Mesendoderm (in vitro differentiated cells): ENCODE measurements around the gene RAB30.

Experiments used
- DNase-seq: peaks from one replicate; pipeline ENCODE4 v3.0.0; 2013
- H2AK5ac ChIP-seq: 2 replicates; pipeline ENCODE4 v1.6.1; 2013; ENCODE audit warnings: low read length, inconsistent platforms
- H2BK120ac ChIP-seq: 2 replicates; pipeline ENCODE4 v1.6.1; 2013; ENCODE audit warnings: low read depth, mild to moderate bottlenecking, low read length, moderate library complexity, mixed read lengths
- H2BK15ac ChIP-seq: replicated peaks from 2 replicates; pipeline ENCODE4 v1.6.1; 2013; ENCODE audit warnings: low read depth, mild to moderate bottlenecking, moderate library complexity
- H2BK5ac ChIP-seq: 2 replicates; pipeline ENCODE4 v1.6.1; 2013; ENCODE audit warnings: low read length, inconsistent platforms
- H3K18ac ChIP-seq: 2 replicates; pipeline ENCODE4 v1.6.1; 2013; ENCODE audit warnings: mild to moderate bottlenecking, low read length, mixed read lengths
- H3K23ac ChIP-seq: one replicate; pipeline ENCODE4 v1.6.1; 2013; ENCODE audit warnings: low read length
- H3K27ac ChIP-seq: 2 replicates; pipeline ENCODE4 v1.5.1; 2013; ENCODE audit warnings: low read depth, mild to moderate bottlenecking, inconsistent platforms, low read length, moderate library complexity
- H3K27me3 ChIP-seq: 2 replicates; pipeline ENCODE4 v1.6.1; 2013; ENCODE audit warnings: low read length, control low read depth, mild to moderate bottlenecking, inconsistent platforms; ENCODE audit not compliant: insufficient read depth, poor library complexity
- H3K36me3 ChIP-seq: 2 replicates; pipeline ENCODE4 v1.6.1; 2013; ENCODE audit warnings: low read length, inconsistent platforms; ENCODE audit not compliant: control insufficient read depth, insufficient read depth
- H3K4ac ChIP-seq: one replicate; pipeline ENCODE4 v1.6.1; 2013; ENCODE audit warnings: low read depth, mild to moderate bottlenecking, low read length, moderate library complexity
- H3K4me1 ChIP-seq: 2 replicates; pipeline ENCODE4 v1.6.1; 2013; ENCODE audit warnings: low read depth, low read length, inconsistent platforms; ENCODE audit not compliant: control insufficient read depth
- H3K4me2 ChIP-seq: 2 replicates; pipeline ENCODE4 v1.6.1; 2013; ENCODE audit warnings: low read length
- H3K4me3 ChIP-seq: 2 replicates; pipeline ENCODE4 v1.5.1; 2013; ENCODE audit warnings: mild to moderate bottlenecking, low read length
- H3K56ac ChIP-seq: one replicate; pipeline ENCODE4 v1.6.1; 2013; ENCODE audit warnings: low read length
- H3K79me1 ChIP-seq: 2 replicates; pipeline ENCODE4 v1.6.1; 2013; ENCODE audit warnings: low read length, inconsistent platforms
- H3K79me2 ChIP-seq: 2 replicates; pipeline ENCODE4 v1.6.1; 2013; ENCODE audit warnings: mild to moderate bottlenecking, low read length; ENCODE audit not compliant: control insufficient read depth, insufficient read depth
- H3K9ac ChIP-seq: 2 replicates; pipeline ENCODE4 v1.6.1; 2013; ENCODE audit warnings: low read length, inconsistent platforms
- H4K5ac ChIP-seq: one replicate; pipeline ENCODE4 v1.6.1; 2013; ENCODE audit warnings: low read length
- H4K8ac ChIP-seq: one replicate; pipeline ENCODE4 v1.6.1; 2013; ENCODE audit warnings: low read depth, mild to moderate bottlenecking, control low read depth, low read length, moderate library complexity
- WGBS: extraction: QIAGEN DNeasy Blood & Tissue Kit; methylation state at CpG from one replicate; pipeline ENCODE4 v1.1.7; 2013; ENCODE audit warnings: low lambda C conversion rate, missing lambda C conversion rate; ENCODE audit not compliant: insufficient coverage; ENCODE audit errors: extremely low coverage; 5-methylcytosine and 5-hydroxymethylcytosine counted together

The RAB30 gene

DNA sequence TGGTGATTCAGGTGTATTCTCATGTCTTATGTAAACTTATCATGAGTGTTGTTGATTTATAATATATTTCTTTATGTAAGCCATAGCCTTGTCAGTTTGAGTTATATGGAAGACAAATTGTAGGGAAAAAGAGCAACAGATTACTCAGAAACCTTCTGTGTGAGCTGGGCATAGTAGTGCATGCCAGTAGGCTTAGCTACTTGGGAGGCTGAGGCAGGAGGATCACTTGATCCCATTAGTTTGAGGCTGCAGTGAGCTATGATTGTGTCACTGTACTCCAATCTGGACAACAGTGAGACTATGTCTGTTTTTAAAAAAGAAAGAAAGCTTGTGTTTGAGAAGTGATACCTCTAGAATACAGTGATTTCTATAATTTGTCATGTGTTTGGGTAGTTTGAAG, 2.2 kb upstream of the RAB30 start:
- H3K18ac ChIP-seq: no peak overlapping the region
- no peaks in the 10 kb centered on the region for H3K36me3 ChIP-seq
- H3K27ac ChIP-seq: no peak overlapping the region
- H2BK120ac ChIP-seq: no peak overlapping the region
- peaks cover 14% of the 10 kb centered on the region for H3K79me2 ChIP-seq
- peaks cover 3% of the 10 kb centered on the region for H3K79me1 ChIP-seq
- no peaks in the 10 kb centered on the region for H3K27me3 ChIP-seq
- H2BK15ac ChIP-seq: no peak overlapping the region
- H4K5ac ChIP-seq: no peak overlapping the region
- H3K4me3 ChIP-seq: no peak overlapping the region
- H4K8ac ChIP-seq: no peak overlapping the region
- no peak overlapping the region for H3K23ac ChIP-seq
- no peak overlapping the region for H3K56ac ChIP-seq
- no peak overlapping the region for H3K4ac ChIP-seq
- H3K4me2 ChIP-seq: no peak overlapping the region
- DNase-seq: no peak
- H3K9ac ChIP-seq: no peak overlapping the region
- H2BK5ac ChIP-seq: no peak overlapping the region
- no peak overlapping the region for H2AK5ac ChIP-seq
- H3K4me1 ChIP-seq: peaks cover 2% of the 10 kb centered on the region

DNA sequence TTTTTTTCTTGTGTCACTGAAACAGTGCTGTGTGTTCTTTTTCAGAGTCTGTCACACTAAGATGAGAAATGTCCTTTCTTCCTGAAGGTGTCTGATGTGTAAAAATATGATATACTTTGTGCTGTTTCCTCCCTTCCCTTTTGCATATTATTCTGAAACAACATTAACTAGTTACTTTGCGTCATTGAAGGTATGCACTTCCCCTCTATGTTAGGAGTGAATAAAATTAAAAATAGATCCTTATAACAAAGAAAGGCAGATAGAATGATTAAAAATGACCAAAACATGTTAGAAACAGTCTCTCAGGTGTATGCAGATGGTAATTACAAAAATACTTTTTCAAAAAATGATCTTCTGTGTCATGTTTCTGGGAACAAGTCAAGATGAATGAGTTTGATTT, 1.6 kb upstream of the RAB30 start:
- Histone ChIP-seq H3K27me3 (no peaks in the 10 kb centered on the region), H2AK5ac (no peak overlapping the region), H3K79me2 (peaks cover 17% of the 10 kb centered on the region), H3K4me2 (no peak overlapping the region), H3K18ac (no peak overlapping the region), H3K4me3 (no peak overlapping the region), H4K8ac (no peak overlapping the region), H3K23ac (no peak overlapping the region), H2BK120ac (no peak overlapping the region), H4K5ac (no peak overlapping the region), H3K79me1 (peaks cover 3% of the 10 kb centered on the region), H2BK15ac (no peak overlapping the region), H3K56ac (no peak overlapping the region), H3K4me1 (peaks cover 2% of the 10 kb centered on the region), H3K36me3 (no peaks in the 10 kb centered on the region), H3K27ac (no peak overlapping the region), H3K9ac (peak overlapping the region; percentile 99), H3K4ac (no peak overlapping the region), H2BK5ac (no peak overlapping the region)
- DNase-seq: no peak
- WGBS: no CpG with 5 or more reads among the region's 1 CpG

DNA sequence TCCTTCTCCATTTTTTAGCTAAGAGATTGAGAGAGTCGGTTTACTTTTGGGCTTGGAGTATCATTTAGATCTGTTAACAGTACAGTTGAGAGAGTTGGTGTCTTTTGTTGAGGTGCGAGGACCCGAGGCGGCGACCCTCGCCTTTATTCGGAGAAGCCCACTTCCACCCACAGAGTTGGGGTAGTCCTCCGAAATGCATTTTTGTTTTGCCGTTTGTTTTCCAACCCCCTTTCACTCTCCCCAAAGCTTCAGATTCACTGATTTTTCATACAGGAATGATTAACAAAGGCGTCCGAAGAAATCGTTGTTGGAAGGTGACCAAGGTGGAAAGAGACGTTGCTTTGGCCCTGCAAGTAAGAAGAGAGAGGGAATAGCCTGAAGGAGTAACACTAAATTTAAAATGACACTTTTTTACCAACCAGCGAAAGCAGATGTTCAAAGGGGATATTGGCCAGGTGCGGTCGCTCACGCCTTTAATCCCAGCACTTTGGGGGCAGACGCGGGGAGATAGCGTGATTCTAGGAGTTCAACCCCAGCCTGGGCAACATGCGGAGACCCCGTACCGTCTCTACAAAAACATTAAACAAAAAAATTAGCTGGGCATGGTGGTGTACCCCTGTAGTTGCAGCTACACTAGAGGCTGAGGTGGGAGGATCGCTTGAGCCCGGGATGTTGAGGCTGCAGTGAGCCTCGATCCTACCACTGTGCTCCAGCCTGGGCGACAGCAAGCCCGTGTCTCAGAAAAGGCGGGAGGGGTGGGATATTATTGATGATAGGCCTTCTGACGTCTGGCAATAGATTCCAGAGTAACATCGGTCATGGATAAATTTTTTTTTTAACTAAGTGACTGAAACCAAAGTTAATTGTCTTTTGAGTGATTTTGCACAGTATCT, 899 bp upstream of the RAB30 start:
- peak overlapping the region; percentile 75 for H3K27ac ChIP-seq
- peaks cover 17% of the 10 kb centered on the region for H3K79me2 ChIP-seq
- peak overlapping the region; percentile 91 for H3K4ac ChIP-seq
- peak overlapping the region; percentile 99 for H3K4me3 ChIP-seq
- peak overlapping the region; percentile 50 for H4K5ac ChIP-seq
- H4K8ac ChIP-seq: peak overlapping the region; percentile 68
- peaks cover 3% of the 10 kb centered on the region for H3K79me1 ChIP-seq
- H3K9ac ChIP-seq: peak overlapping the region; percentile 99
- DNase-seq: peak; percentile 20
- H3K4me2 ChIP-seq: peak overlapping the region; percentile 67
- H3K36me3 ChIP-seq: no peaks in the 10 kb centered on the region
- no peaks in the 10 kb centered on the region for H3K27me3 ChIP-seq
- H2AK5ac ChIP-seq: no peak overlapping the region
- H2BK5ac ChIP-seq: peak overlapping the region; percentile 96
- no peak overlapping the region for H2BK120ac ChIP-seq
- H3K56ac ChIP-seq: peak overlapping the region; percentile 100
- H3K18ac ChIP-seq: peak overlapping the region; percentile 77
- H3K23ac ChIP-seq: peak overlapping the region; percentile 76
- H3K4me1 ChIP-seq: peaks cover 2% of the 10 kb centered on the region
- no CpG with 5 or more reads among the region's 31 CpGs for WGBS
- no peak overlapping the region for H2BK15ac ChIP-seq

DNA sequence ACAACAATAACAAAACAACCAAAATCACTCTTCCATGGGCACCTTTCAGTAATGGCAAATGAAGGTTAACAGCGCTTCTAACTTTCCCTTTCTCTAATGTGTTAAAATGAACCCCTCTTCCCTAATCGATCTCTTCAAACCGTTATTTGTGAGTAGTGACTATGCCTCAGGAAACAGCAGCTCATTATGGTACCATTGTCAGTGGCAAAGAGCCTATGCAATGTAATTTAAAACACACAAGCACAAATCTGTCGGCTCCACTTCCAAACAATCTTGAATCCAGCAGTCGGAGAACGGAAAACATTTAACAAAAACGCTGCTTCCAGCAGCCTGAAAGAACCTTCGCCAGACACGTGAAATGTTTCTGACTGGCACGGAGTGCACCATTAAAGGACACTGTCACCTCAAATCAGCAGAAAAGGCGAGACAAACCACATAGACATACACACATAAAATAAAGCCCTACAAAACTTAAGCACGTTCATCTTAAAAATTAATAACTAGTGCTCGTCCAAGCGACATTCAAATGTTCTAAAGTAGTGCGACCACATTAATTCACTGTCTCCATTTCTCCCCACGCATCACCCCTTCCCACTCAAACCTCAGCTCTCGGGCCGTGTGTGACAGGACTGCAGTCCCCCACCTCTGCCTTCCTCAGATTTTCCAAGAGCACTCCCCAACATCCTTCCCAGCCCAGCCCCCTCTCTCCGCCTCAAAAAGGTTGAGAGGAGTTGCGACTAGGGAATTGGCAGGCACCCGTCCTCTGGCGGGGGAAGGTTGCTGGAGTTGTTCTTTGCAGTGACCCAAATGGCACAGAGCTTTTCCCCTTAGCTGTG, 748 bp downstream of the RAB30 start:
- H3K56ac ChIP-seq: peak overlapping the region; percentile 93
- peak overlapping the region; percentile 81 for H3K4me3 ChIP-seq
- peak overlapping the region; percentile 20 for H3K18ac ChIP-seq
- H3K27ac ChIP-seq: no peak overlapping the region
- no peak overlapping the region for H2BK5ac ChIP-seq
- H4K8ac ChIP-seq: no peak overlapping the region
- no peaks in the 10 kb centered on the region for H3K27me3 ChIP-seq
- H3K4me1 ChIP-seq: peaks cover 2% of the 10 kb centered on the region
- H3K79me2 ChIP-seq: peaks cover 20% of the 10 kb centered on the region
- no peak overlapping the region for H4K5ac ChIP-seq
- peak overlapping the region; percentile 64 for H3K4me2 ChIP-seq
- no peak overlapping the region for H3K4ac ChIP-seq
- no peaks in the 10 kb centered on the region for H3K36me3 ChIP-seq
- H2BK15ac ChIP-seq: no peak overlapping the region
- H2AK5ac ChIP-seq: no peak overlapping the region
- H2BK120ac ChIP-seq: no peak overlapping the region
- no peak overlapping the region for H3K23ac ChIP-seq
- DNase-seq: peak; percentile 29
- H3K79me1 ChIP-seq: peaks cover 4% of the 10 kb centered on the region
- peak overlapping the region; percentile 89 for H3K9ac ChIP-seq
- no CpG with 5 or more reads among the region's 22 CpGs for WGBS

DNA sequence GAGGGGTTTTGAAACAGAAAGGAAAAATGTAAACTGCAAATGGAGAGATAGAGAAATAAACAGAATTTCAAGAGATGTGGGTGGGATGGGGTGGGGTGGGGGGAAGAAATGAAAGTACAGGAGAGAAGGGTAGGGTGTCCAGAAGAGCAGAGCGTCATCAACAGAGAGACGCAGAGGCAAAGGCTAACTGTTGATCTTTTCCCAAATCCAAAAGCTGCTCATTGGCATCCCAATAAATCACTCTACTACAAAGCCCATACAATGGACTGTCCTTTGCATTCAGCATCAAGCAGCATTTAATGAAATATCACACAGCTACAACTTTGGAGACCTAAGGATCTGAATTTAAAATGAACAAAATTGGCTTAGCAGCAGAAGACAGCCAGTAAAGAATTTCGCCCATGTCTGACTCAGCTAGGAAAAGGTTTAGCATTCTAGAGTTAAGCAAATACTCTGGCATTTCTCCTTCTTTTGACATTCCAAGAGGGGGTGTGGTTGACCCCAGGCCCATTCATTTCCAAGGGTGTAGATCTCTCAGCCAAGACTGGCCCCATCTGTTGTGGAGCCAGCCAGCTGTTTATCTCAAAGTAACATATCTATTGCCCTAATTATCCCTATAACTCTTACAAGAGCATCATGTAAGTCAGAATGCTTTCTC, 1.5 kb downstream of the RAB30 start:
- peak; percentile 85 for DNase-seq
- H3K79me2 ChIP-seq: peaks cover 23% of the 10 kb centered on the region
- H3K4ac ChIP-seq: no peak overlapping the region
- peak overlapping the region; percentile 64 for H3K4me2 ChIP-seq
- H2BK120ac ChIP-seq: no peak overlapping the region
- H4K5ac ChIP-seq: no peak overlapping the region
- H3K18ac ChIP-seq: no peak overlapping the region
- H3K9ac ChIP-seq: no peak overlapping the region
- no peak overlapping the region for H3K4me3 ChIP-seq
- no peaks in the 10 kb centered on the region for H3K36me3 ChIP-seq
- no peak overlapping the region for H2BK15ac ChIP-seq
- H2BK5ac ChIP-seq: no peak overlapping the region
- no peak overlapping the region for H2AK5ac ChIP-seq
- no peak overlapping the region for H4K8ac ChIP-seq
- WGBS: no CpG with 5 or more reads among the region's 3 CpGs
- peaks cover 2% of the 10 kb centered on the region for H3K4me1 ChIP-seq
- no peak overlapping the region for H3K27ac ChIP-seq
- no peak overlapping the region for H3K23ac ChIP-seq
- H3K56ac ChIP-seq: no peak overlapping the region
- peaks cover 7% of the 10 kb centered on the region for H3K79me1 ChIP-seq
- no peaks in the 10 kb centered on the region for H3K27me3 ChIP-seq
